GM10248 (cell line): ENCODE results near the gene ANTKMT.
A peak's percentile ranks its signal among the peaks of the same experiment; 100 is the strongest.
"Not testable (repeated sequence)": the region's sequence is repeated elsewhere in the genome, so short reads cannot be mapped to it uniquely, and the experiment has no call there.

Source experiments
- CTCF ChIA-PET: fragments of 300-600 bp; sonication (Branson Sonifier 250); formaldehyde crosslinking; extraction: SDS; loops from one replicate; lab custom pipeline; 2021; ENCODE audit warnings: antibody characterized with exemption; lab: Yijun Ruan, JAX
- POLR2A ChIA-PET: fragments of 350-650 bp; sonication (Branson Sonifier 250); formaldehyde crosslinking; extraction: SDS; loops from one replicate; lab custom pipeline; 2020; ENCODE audit warnings: antibody characterized with exemption; lab: Yijun Ruan, JAX
- DNase-seq: peaks from one replicate; pipeline ENCODE4 v3.0.0; 2012; ENCODE audit errors: extremely low spot score
- TF ChIP-seq, protein P1 (sequence below): IDR thresholded peaks from 2 replicates; pipeline ENCODE4 v1.5.1; 2012; ENCODE audit warnings: mild to moderate bottlenecking, low read depth; ENCODE audit errors: extremely low read depth, missing control alignments, control extremely low read depth

The ANTKMT gene

DNA sequence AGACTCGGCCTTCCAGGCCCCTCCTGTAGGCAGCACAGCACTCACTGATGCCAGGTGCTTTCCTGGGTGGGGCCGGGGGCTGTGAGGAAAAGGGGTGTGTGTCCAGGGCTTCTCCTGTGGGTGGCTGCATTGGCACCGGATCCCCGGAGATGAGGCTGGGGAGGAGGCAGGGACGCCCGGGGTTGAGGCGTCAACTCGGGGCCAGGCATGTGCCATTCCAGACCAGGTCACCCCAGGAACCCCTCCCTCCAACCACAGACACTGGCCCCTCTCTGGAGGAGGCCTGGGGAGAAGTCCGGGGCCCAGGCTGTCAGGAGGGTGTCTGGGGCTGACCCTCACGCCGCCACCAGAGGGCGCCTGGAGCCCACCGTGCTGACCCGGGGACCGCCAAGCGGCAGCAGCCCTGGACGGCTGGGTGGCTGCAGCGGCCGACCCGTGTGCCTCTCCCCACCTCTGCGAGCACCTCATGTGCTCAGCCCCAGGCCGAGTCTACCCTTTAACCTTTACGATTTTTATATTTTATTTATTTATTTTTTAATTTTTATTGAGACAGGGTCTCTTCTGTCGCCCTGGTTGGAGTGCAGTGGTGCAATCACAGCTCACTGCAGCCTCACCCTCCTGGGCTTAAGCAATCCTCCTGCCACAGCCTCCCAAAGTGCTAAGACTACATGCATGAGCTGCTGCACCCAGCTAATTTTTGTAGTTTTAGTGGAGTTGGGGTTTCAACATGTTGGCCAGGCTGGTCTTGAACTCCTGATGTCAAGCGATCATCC is 9.2 kb upstream of the ANTKMT start:
- CTCF ChIA-PET, result interaction anchor here (0.7 to 8.3 kb wide), 21 partner anchors 9 to 485 kb away, joined by 3 to 169 read pairs (median 4); partner anchors contain the start of genes ANTKMT, CCDC78, CHTF18 and CIAO3
- TF ChIP-seq, protein P1, sequence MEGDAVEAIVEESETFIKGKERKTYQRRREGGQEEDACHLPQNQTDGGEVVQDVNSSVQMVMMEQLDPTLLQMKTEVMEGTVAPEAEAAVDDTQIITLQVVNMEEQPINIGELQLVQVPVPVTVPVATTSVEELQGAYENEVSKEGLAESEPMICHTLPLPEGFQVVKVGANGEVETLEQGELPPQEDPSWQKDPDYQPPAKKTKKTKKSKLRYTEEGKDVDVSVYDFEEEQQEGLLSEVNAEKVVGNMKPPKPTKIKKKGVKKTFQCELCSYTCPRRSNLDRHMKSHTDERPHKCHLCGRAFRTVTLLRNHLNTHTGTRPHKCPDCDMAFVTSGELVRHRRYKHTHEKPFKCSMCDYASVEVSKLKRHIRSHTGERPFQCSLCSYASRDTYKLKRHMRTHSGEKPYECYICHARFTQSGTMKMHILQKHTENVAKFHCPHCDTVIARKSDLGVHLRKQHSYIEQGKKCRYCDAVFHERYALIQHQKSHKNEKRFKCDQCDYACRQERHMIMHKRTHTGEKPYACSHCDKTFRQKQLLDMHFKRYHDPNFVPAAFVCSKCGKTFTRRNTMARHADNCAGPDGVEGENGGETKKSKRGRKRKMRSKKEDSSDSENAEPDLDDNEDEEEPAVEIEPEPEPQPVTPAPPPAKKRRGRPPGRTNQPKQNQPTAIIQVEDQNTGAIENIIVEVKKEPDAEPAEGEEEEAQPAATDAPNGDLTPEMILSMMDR, result peak; percentile 91
- POLR2A ChIA-PET, result no interaction called here
- peak; percentile 91 for DNase-seq

DNA sequence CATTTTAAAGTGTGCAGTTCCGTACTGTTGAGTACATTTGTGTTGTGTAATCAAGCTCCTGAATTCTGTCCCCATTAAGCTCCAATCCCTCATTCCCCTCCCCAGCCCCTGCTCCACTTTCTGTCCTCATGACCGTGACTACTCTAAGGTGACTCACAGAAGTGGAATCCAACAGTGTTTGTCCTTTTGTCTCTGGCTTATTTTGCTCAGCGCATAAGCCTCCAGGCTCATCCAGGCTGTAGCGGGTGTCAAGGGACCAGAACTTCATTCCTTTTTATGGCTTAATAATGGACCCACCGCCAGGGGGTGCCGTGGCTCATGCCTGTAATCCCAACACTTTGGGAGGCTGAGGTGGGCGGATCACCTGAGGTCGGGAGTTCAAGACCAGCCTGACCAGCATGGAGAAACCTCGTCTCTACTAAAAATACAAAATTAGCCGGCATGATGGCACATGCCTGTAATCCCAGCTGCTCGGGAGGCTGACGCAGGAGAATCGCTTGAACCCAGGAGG is 8.2 kb upstream of the ANTKMT start:
- TF ChIP-seq, protein P1, result peak; percentile 28

DNA sequence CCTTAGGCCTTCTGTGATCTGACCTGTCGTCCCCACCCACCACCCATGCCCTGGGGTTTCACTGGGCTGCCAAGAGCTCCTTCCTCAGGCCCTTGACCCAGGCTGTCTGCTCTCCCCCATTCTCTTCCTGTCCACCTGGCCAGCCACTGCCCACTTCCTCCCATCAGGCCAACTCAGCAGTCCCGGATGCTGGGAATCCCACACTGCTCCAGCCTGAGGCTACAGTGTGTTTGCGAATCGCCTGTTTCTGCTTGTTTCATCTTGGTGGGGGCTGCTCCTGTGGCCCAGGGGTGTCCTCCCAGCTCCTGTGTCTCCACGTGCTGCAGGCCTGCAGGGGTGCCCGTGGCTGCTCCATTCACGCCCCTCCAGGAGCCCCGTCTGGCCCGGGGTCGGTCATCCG is 6.9 kb upstream of the ANTKMT start:
- TF ChIP-seq, protein P1, result no peak
- DNase-seq, result no peak
- ChIA-PET POLR2A (no interaction called here), CTCF (interaction anchor here (1.4 to 8.3 kb wide), 5 partner anchors 9 to 70 kb away, joined by 3 to 169 read pairs (median 6); partner anchors contain the start of genes ANTKMT, CCDC78, CHTF18 and CIAO3)

More for the DNA sequence above, 8.2 kb upstream of the ANTKMT start:
- POLR2A ChIA-PET, DNase-seq: not testable (repeated sequence)
- CTCF ChIA-PET, result interaction anchor here (0.7 to 8.3 kb wide), 20 partner anchors 10 to 484 kb away, joined by 3 to 169 read pairs (median 4); partner anchors contain the start of genes ANTKMT, CCDC78, CHTF18 and CIAO3

DNA sequence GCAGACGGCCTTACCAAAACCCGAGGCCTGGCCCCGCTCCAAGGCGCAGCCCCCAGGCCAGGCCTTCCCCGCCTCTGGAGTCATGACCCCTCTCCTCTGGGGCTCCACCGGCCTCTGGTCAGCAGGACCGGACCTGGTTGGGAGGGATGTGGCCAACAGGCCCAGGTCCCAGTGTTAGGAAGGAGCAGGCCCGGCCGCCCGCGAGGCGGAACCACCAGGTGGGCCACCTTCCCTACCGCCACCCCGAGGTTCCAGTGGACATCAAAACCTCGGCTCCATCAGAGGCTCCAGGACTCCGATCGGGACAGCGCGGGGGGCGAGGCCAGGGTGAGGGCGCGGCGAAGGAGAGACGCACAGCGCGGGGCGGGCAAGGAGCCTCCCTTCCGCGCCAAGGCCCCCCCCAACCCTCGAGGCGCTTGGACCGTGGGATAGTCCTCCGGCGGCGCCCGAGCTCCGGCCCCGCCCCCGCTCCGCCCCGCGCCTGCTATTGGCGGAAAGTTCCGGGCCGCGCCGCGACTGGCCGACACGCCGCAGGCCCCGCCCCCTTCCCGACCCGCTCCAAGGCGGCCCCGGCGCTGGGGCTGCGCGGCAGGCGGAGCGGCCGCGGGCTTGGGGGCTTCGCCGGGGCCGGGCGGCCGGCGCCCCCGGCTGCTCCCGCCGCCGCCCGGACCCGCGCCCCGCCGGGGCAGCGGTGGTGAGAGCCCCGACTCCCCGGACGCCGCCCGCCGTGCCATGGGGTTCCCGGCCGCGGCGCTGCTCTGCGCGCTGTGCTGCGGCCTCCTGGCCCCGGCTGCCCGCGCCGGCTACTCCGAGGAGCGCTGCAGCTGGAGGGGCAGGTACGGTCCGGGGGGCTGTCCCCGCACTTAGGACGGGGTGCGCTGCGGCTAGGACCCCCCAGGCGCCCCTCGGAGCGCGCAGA is 6.1 kb upstream of the ANTKMT start, which contains the start of gene METRN:
METRN (plus strand) TSS at position 561 of the 919 bp plus-strand sequence; CDS start at position 733, 172 bp downstream.
- peak; percentile 92 for DNase-seq
- CTCF ChIA-PET, result interaction anchor here (1.0 to 8.3 kb wide), 10 partner anchors 11 to 388 kb away, joined by 3 to 169 read pairs (median 4); partner anchors contain the start of genes CCDC78, CHTF18, CIAO3 and HAGHL
- TF ChIP-seq, protein P1, result no peak
- POLR2A ChIA-PET, result interaction anchor here (1.8 kb wide), 1 partner anchor 74 kb away, joined by 5 read pairs; the partner anchor contains the start of genes CHTF18 and RPUSD1

DNA sequence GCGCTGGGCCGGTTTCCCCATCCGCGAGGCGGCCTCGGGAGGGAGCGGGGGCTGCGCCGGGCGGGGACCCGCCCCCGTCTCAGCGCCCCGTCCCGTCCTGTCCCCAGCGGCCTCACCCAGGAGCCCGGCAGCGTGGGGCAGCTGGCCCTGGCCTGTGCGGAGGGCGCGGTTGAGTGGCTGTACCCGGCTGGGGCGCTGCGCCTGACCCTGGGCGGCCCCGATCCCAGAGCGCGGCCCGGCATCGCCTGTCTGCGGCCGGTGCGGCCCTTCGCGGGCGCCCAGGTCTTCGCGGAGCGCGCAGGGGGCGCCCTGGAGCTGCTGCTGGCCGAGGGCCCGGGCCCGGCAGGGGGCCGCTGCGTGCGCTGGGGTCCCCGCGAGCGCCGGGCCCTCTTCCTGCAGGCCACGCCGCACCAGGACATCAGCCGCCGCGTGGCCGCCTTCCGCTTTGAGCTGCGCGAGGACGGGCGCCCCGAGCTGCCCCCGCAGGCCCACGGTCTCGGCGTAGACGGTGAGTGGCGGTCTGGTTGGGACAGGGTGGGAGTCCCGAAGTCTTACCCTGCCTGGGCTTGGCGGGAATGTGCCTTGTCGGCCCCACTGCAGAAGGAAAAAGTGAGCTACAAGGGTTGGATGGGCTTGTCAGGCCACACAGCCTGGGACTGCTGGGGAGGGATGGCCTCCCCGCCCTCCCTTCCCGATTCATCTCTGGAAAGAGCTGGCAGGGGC is 5.3 kb upstream of the ANTKMT start:
- POLR2A ChIA-PET, result interaction anchor here (1.8 kb wide), 1 partner anchor 73 kb away, joined by 5 read pairs; the partner anchor contains the start of genes CHTF18 and RPUSD1
- CTCF ChIA-PET, result interaction anchor here (0.7 to 8.3 kb wide), 11 partner anchors 9 to 388 kb away, joined by 3 to 169 read pairs (median 5); partner anchors contain the start of genes CCDC78, CHTF18, CIAO3 and HAGHL
- DNase-seq, result no peak
- TF ChIP-seq, protein P1, result peak; percentile 35
